Myometrial cell (primary cell): ENCODE measurements around the gene FKBP15. TPM values are rescaled to one million over a fixed set of nuclear protein-coding genes. Genes with fewer than 3 reads are reported as not detected.

Source experiments
- total RNA-seq: library from RNA; depleted of rRNA; stranded (reverse); fragments of >200 nt; gene quantifications from 2 replicates; pipeline ENCODE4 v1.2.3, GENCODE V29; 2015

The FKBP15 gene
- total RNA-seq, result 12.4 and 21.3 TPM in 2 replicates

GRCh38 chr9:113221003-113221799 lies at the start of gene FKBP15, which contains the start of gene SLC31A1:
FKBP15 (minus strand) TSS chr9:113221277; CDS start chr9:113221243, 34 bp downstream.
SLC31A1 (plus strand) TSS chr9:113221544; CDS start chr9:113256149, 34,605 bp downstream.

GRCh38 chr9:113150670-113151611 lies 70.1 kb downstream of the FKBP15 start, which contains the start of gene SLC31A2:
SLC31A2 (plus strand) TSS chr9:113151007; CDS start chr9:113151075, 68 bp downstream.

Other genes starting within 250 kb of the FKBP15 start
- gene ZNF883, start 209.1 kb downstream of the FKBP15 start, total RNA-seq, result 1.7 and 3.7 TPM in 2 replicates
- gene ZFP37, start 164.6 kb downstream of the FKBP15 start, total RNA-seq, result 0.29 and 1.9 TPM in 2 replicates
- 19.9 and 24.3 TPM in 2 replicates for gene SLC31A2, start 70.3 kb downstream of the FKBP15 start, total RNA-seq
- 29.7 and 36.0 TPM in 2 replicates for gene SLC31A1, start 267 bp upstream of the FKBP15 start, total RNA-seq
- gene CDC26, start 54.3 kb upstream of the FKBP15 start, total RNA-seq, result 30.0 and 39.5 TPM in 2 replicates
- 22.5 and 27.8 TPM in 2 replicates for gene PRPF4, start 54.4 kb upstream of the FKBP15 start, total RNA-seq
- gene RNF183, start 82.1 kb upstream of the FKBP15 start, total RNA-seq, result not detected in 2 replicates
- 0.29 and 2.1 TPM in 2 replicates for gene WDR31, start 119.0 kb upstream of the FKBP15 start, total RNA-seq
- not detected in 2 replicates for gene BSPRY, start 128.3 kb upstream of the FKBP15 start, total RNA-seq
- 7.5 and 8.9 TPM in 2 replicates for gene HDHD3, start 155.7 kb upstream of the FKBP15 start, total RNA-seq
- 16.1 and 16.7 TPM in 2 replicates for gene ALAD, start 180.0 kb upstream of the FKBP15 start, total RNA-seq
- gene POLE3, start 189.4 kb upstream of the FKBP15 start, total RNA-seq, result 55.6 and 59.1 TPM in 2 replicates
- 0.18 TPM in 1 of 2 replicates, not detected in the other for gene C9orf43, start 189.5 kb upstream of the FKBP15 start, total RNA-seq
- gene RGS3, start 242.4 kb upstream of the FKBP15 start, total RNA-seq, result 35.6 and 35.7 TPM in 2 replicates